Neural progenitor cell (in vitro differentiated cells): ENCODE data around the gene STAC. TPM values are rescaled to one million over a fixed set of nuclear protein-coding genes. Genes with fewer than 3 reads are reported as not detected.

Experiments
- DNase-seq: peaks from one replicate; pipeline ENCODE4 v3.0.0-alpha.2; 2016; ENCODE audit warnings: low spot score
- H2AFZ ChIP-seq: fragments of 200-600 bp; sonication (generic); replicated peaks from 2 replicates; pipeline ENCODE4 v1.6.1; 2016; ENCODE audit warnings: antibody characterized with exemption
- H3F3A ChIP-seq: fragments of 200-600 bp; sonication (generic); 2 replicates; pipeline ENCODE4 v1.6.1; 2016; ENCODE audit warnings: antibody characterized with exemption, low read depth
- H3K27ac ChIP-seq: fragments of 200-600 bp; sonication (generic); 2 replicates; pipeline ENCODE4 v1.5.1; 2016; ENCODE audit warnings: mild to moderate bottlenecking
- H3K27me3 ChIP-seq: fragments of 200-600 bp; sonication (generic); 2 replicates; pipeline ENCODE4 v1.6.1; 2016; ENCODE audit warnings: mild to moderate bottlenecking, moderate library complexity
- H3K36me3 ChIP-seq: fragments of 200-600 bp; sonication (generic); 2 replicates; pipeline ENCODE4 v1.5.1; 2016
- H3K4me1 ChIP-seq: fragments of 200-600 bp; sonication (generic); 2 replicates; pipeline ENCODE4 v1.6.1; 2016; ENCODE audit warnings: mixed run types
- H3K4me2 ChIP-seq: fragments of 200-600 bp; sonication (generic); 2 replicates; pipeline ENCODE4 v1.6.1; 2016
- H3K4me3 ChIP-seq: fragments of 200-600 bp; sonication (generic); 2 replicates; pipeline ENCODE4 v1.5.1; 2016
- H3K79me2 ChIP-seq: fragments of 200-600 bp; sonication (generic); 2 replicates; pipeline ENCODE4 v1.6.1; 2016; ENCODE audit warnings: low read depth
- H3K9ac ChIP-seq: fragments of 200-600 bp; sonication (generic); 2 replicates; pipeline ENCODE4 v1.6.1; 2016
- H3K9me3 ChIP-seq: fragments of 200-600 bp; sonication (generic); 2 replicates; pipeline ENCODE4 v1.5.1; 2016; ENCODE audit warnings: low read depth
- H4K20me1 ChIP-seq: fragments of 200-600 bp; sonication (generic); 2 replicates; pipeline ENCODE4 v1.6.1; 2016; ENCODE audit warnings: low read depth
- H3K27ac Mint-ChIP-seq: 3 replicates; pipeline ENCODE4 v1.8.0; 2021; ENCODE audit warnings: mixed read lengths
- H3K27me3 Mint-ChIP-seq: 2 replicates; pipeline ENCODE4 v1.8.0; 2022; ENCODE audit warnings: low read depth, mild to moderate bottlenecking, inconsistent platforms, moderate library complexity, mixed read lengths; ENCODE audit not compliant: insufficient read depth
- H3K36me3 Mint-ChIP-seq: 3 replicates; pipeline ENCODE4 v1.8.0; 2021; ENCODE audit warnings: mixed read lengths
- H3K4me1 Mint-ChIP-seq: 3 replicates; pipeline ENCODE4 v1.8.0; 2021; ENCODE audit warnings: mixed read lengths
- H3K4me3 Mint-ChIP-seq: 3 replicates; pipeline ENCODE4 v1.8.0; 2021; ENCODE audit warnings: mild to moderate bottlenecking, moderate library complexity, mixed read lengths
- H3K9me3 Mint-ChIP-seq: 3 replicates; pipeline ENCODE4 v1.8.0; 2020; ENCODE audit warnings: mixed read lengths
- CTCF ChIP-seq: fragments of 200-600 bp; sonication (generic); IDR thresholded peaks from 2 replicates; pipeline ENCODE4 v1.5.1; 2017; ENCODE audit warnings: antibody characterized with exemption, mild to moderate bottlenecking
- EZH2 ChIP-seq: fragments of 200-600 bp; sonication (generic); IDR thresholded peaks from 2 replicates; pipeline ENCODE4 v1.6.1; 2017; ENCODE audit warnings: antibody characterized with exemption, mild to moderate bottlenecking, moderate library complexity
- EZH2phosphoT487 ChIP-seq: fragments of 200-600 bp; sonication (generic); IDR thresholded peaks from 2 replicates; pipeline ENCODE4 v1.6.1; 2017; ENCODE audit warnings: antibody characterized with exemption
- total RNA-seq: library from RNA; depleted of rRNA; stranded (reverse); fragments of >200 nt; gene quantifications from 2 replicates; pipeline ENCODE4 v1.2.3, GENCODE V29; 2015; ENCODE audit warnings: low replicate concordance

The STAC gene
- total RNA-seq, 1 donor from 2014 or later = 6.5 TPM

GRCh38 chr3:36443028-36443686 is 62.9 kb downstream of the STAC start:
- no peak overlapping the region for H3K4me3 Mint-ChIP-seq
- Histone ChIP-seq H3K27me3 (no peaks in the 10 kb centered on the region), H3F3A (no peaks in the 10 kb centered on the region), H3K9me3 (no peaks in the 10 kb centered on the region), H3K79me2 (no peaks in the 10 kb centered on the region), H2AFZ (no peak overlapping the region), H3K4me3 (no peak overlapping the region), H3K4me1 (no peaks in the 10 kb centered on the region), H3K27ac (no peak overlapping the region), H4K20me1 (no peaks in the 10 kb centered on the region), H3K4me2 (no peak overlapping the region), H3K9ac (no peak overlapping the region), H3K36me3 (no peaks in the 10 kb centered on the region)
- no peak for DNase-seq
- no peaks in the 10 kb centered on the region for H3K36me3 Mint-ChIP-seq
- no peaks in the 10 kb centered on the region for H3K27me3 Mint-ChIP-seq
- TF ChIP-seq EZH2phosphoT487 (no peak), EZH2 (no peak), CTCF (no peak)
- no peaks in the 10 kb centered on the region for H3K9me3 Mint-ChIP-seq
- H3K27ac Mint-ChIP-seq = no peak overlapping the region
- H3K4me1 Mint-ChIP-seq = no peaks in the 10 kb centered on the region

- Mint-ChIP-seq H3K27ac (no peak overlapping the region), H3K4me3 (no peak overlapping the region), H3K27me3 (no peaks in the 10 kb centered on the region), H3K4me1 (no peaks in the 10 kb centered on the region), H3K9me3 (no peaks in the 10 kb centered on the region), H3K36me3 (no peaks in the 10 kb centered on the region)
- Histone ChIP-seq H3K4me1 (no peaks in the 10 kb centered on the region), H3K4me3 (no peak overlapping the region), H3K27ac (no peak overlapping the region), H3K4me2 (no peak overlapping the region), H2AFZ (no peak overlapping the region), H3F3A (no peaks in the 10 kb centered on the region), H3K9me3 (no peaks in the 10 kb centered on the region), H3K79me2 (no peaks in the 10 kb centered on the region), H4K20me1 (no peaks in the 10 kb centered on the region), H3K36me3 (no peaks in the 10 kb centered on the region), H3K27me3 (no peaks in the 10 kb centered on the region), H3K9ac (no peak overlapping the region)
- no peak for DNase-seq
- no peak for TF ChIP-seq EZH2phosphoT487
- TF ChIP-seq EZH2 = no peak
- TF ChIP-seq CTCF = no peak
These were observed 64.6 kb downstream of the STAC start for GRCh38 chr3:36444909-36445308.

- TF ChIP-seq EZH2 (no peak), EZH2phosphoT487 (no peak), CTCF (no peak)
These were observed 66.0 kb downstream of the STAC start for GRCh38 chr3:36446276-36446675.

More at GRCh38 chr3:36446276-36446675, 66.0 kb downstream of the STAC start:
- no peak overlapping the region for H3K4me3 ChIP-seq
- no peak for DNase-seq
- no peak overlapping the region for H3K4me2 ChIP-seq
- H3F3A ChIP-seq = no peaks in the 10 kb centered on the region
- Mint-ChIP-seq H3K9me3 (no peaks in the 10 kb centered on the region), H3K36me3 (no peaks in the 10 kb centered on the region), H3K4me3 (no peak overlapping the region), H3K27me3 (no peaks in the 10 kb centered on the region), H3K27ac (no peak overlapping the region), H3K4me1 (no peaks in the 10 kb centered on the region)
- H4K20me1 ChIP-seq = no peaks in the 10 kb centered on the region
- H3K27me3 ChIP-seq = no peaks in the 10 kb centered on the region
- no peaks in the 10 kb centered on the region for H3K79me2 ChIP-seq
- H3K9me3 ChIP-seq = no peaks in the 10 kb centered on the region
- H3K27ac ChIP-seq = no peak overlapping the region
- no peak overlapping the region for H2AFZ ChIP-seq
- no peaks in the 10 kb centered on the region for H3K36me3 ChIP-seq
- no peaks in the 10 kb centered on the region for H3K4me1 ChIP-seq
- no peak overlapping the region for H3K9ac ChIP-seq
